Hepatic stellate cell (primary cell): ENCODE results near the gene TMPRSS9.
"Not testable (repeated sequence)": the region's sequence is repeated elsewhere in the genome, so short reads cannot be mapped to it uniquely, and the experiment has no call there.

ENCODE experiments used
- DNase-seq: peaks from one replicate; pipeline ENCODE4 v3.0.0; 2011; ENCODE audit warnings: low spot score

Gene TMPRSS9

DNA sequence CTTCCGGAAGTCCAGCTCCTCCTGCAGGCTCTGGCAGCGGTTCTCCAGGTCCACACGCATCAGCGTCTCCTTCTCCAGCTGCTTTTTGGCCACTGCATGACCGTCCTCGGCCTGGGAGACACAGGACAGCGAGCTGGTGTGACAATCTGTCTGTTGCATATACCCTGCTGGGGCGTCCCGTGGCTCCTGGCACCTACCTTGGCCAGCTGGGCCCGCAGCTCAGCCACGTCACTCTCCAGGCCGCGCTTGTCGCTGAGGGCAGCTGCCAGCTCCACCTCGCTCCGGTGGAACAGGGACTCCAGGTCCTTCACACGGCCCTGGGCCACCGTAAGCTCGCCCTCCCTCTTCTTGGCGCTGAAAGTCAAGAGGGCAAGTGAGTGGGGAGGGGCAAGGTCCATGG lies 78.1 kb downstream of the TMPRSS9 start:
- DNase-seq: no peak

DNA sequence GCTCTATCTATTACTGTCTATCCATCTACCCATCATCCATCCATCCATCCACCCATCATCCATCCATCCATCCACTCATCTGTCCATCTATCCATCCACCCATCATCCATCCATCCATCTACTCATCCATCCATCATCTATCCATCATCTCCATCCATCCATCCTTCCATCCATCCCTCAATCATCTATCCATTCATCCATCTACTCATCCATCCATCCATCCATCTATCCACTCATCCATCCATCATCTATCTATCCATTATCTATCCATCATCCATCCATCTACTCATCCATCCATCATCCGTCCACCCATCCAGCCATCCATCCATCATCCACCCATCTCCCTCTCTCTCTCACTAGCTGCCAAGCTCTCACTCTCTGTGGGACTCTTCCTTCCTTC lies 80.5 kb downstream of the TMPRSS9 start:
- DNase-seq: no peak

DNA sequence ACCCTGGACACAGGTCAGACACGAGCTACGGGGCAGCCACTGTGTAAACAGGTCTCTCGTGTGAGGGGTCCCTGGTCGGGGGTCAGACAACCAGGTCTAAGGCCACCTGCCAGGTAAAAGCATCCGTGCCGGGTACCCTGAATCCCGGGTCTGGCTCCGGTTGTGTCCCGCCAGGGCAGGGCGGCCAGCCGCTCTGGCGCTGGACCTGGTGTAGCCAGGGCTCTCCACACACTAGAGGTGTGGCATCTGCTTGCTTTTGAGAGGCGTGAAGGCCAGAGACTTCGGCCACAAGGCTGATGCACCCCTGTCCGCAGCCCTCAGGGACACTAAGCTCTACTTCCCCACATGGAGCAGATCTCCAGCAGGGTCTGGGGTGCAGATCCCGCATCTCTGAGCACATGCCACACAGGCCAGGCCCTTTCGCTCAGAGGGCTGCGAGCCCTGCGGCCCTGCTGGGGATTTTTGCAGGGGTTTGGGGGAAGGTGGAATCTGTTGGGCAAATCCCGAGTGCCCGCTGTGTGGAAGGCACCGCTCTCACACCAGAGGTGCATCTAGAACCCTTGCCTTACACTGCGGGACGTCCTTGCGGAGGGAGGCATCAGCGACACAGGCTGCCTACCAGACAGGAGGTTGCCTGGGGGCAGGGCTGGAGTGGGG lies 81.2 kb downstream of the TMPRSS9 start:
- no peak for DNase-seq

DNA sequence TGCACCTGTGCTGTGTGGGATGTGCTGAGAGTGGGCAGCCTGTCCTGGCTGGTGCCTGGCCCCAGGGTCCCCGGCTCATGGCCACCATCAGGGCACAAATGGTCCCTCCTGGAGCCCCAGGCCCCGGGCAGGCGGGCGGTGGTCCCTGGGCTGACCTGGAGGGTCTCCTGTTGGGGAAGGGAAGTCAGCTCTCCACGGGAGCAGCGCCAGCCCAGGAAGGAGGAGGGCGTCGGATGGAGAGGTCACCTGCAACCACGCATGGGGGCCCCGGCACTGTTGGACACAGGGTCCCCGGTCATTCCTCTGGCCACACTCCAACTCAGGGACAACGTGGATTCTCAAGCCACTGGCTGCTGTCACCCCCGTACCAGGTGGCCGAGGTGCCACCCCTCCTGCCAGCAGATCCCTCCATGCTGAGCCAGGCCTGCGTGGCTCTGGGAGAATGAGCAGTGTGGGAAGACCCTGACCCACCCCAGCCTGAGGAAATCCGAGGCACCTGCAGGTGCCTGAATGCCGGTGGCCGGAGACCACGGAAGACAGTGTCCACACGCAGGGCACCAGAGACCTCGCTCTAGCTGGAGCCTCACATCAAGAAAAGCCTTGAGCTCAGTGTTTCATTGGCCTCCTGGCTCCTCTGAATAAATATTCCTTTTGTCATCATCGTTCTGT lies 83.2 kb downstream of the TMPRSS9 start:
- no peak for DNase-seq

DNA sequence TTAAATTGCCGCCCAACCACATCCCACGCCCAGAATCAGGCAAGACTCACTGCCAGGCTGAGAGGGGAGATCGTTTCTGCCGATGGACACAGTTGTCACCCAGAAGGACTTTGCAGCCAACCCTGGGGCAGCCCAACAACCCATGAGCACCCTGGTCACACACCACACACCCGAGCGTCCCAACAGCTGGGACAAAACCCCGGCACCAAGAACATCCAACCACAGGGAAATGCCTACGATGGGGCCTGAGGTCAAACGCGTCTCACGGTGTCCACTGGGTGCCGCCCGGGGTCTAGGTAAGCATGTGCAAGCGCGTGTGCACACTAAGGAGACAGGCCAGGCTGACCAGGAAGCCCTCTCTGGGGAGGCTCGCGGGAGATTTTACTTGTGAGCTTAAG lies 83.7 kb downstream of the TMPRSS9 start:
- DNase-seq: no peak

DNA sequence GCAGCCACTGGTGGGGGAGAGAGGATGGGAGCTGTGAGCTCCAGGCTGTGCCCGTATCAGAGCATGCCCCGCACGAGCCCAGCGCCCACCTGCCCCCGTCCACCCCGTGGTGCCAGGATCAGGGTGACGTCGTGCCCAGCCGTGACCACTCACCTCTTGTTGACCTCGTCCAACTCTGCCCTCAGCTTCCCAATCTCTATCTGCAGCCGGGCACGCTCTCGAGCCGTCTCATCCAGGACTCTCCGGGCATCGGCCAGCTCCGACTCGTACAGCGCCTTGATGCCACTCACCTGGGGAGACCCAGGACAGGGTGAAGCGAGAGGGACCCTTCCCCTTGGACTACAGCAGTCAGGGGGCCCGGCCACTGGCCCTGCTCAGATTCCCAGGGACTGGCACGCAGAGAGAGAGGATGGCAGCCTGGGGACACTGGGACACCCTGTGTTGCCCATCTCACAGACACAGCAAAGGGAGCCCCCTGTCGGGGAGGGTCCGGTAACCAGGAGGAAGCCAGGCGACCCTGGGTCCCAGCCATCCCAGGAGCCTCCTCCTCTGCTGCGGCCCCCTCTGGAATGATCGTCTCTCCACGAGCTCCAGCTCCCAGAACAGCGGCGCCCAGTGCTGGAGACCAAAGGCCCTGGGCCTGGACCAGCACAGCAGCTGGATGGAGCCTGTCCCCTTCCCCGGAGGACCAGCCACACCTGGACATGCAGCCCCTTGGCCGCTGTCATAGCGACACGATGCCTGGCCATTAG lies 84.4 kb downstream of the TMPRSS9 start:
- DNase-seq: no peak

DNA sequence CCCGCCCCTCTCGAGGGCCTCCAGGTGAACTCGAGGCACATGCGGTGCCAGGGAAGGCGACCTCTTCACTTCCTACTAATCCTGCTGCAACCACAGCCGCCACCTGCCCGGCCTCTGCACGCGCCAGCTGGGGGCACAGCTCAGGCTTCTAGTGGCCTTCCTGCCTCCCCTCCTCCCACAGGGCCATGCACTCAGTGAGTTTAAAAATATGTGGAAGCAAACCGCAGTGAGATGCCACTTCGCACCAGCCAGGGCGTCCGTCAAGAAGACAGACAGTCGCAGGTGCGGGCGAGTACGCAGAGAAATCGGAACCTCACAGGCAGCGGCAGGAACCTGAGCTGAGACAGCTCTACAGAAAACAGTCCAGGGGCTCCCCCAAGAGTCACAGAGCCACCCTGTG lies 86.3 kb downstream of the TMPRSS9 start:
- DNase-seq: no peak

DNA sequence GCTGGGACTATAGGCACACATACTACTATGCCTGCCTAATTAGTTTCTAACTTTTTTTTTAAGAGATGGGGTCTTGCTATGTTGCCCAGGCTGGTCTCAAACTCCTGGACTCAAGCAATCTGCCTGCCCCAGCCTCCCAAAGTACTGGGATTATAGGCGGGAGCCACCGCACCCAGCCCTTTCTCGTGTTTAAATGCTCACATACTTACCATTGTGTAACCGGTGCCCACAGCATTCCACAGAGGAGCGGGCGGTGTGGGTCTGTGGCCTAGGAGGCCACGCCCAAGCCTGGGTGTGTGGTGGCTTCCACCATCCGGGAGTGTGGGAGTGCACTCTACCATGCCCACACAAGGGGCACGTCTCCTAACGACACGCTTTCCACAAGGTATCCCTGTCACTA lies 89.0 kb downstream of the TMPRSS9 start:
- no peak for DNase-seq

DNA sequence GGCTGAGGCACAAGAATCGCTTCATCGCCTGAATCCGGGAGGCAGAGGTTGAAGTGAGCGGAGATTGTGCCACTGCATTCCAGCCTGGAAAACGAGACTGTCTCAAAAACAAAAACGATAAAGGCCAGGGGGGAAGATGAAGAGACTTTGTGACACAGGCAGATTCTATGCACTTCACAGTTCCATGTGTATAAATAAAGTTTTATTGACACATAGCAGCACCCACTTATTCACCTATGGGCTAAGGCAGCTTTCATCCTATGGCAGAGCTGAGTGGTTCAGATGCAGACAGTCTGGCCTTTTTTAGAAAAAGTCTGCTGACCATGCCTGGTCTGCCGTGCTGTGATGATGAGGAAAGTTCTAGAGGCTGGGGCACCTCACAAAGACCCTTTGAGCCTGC lies 91.1 kb downstream of the TMPRSS9 start:
- no peak for DNase-seq

DNA sequence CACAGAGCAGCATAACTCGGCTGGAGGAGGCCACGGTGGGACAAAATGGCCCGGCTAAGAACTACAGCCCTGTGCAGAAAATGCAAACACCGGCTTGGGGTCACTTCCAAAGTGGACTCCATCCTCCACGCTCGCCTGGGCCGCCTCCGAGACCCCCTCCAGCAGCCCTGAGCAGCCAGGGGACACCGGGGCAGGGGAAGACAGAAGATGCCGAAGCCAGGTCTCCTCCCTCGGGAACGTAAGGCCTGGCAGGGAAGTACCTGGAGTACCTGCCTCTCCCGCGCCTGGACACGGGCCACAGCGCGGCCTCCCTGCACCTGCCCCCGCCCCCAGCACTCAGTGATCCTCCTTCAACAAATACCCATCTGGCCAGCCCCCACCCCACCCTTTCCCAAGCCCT lies 91.7 kb downstream of the TMPRSS9 start:
- DNase-seq: no peak

DNA sequence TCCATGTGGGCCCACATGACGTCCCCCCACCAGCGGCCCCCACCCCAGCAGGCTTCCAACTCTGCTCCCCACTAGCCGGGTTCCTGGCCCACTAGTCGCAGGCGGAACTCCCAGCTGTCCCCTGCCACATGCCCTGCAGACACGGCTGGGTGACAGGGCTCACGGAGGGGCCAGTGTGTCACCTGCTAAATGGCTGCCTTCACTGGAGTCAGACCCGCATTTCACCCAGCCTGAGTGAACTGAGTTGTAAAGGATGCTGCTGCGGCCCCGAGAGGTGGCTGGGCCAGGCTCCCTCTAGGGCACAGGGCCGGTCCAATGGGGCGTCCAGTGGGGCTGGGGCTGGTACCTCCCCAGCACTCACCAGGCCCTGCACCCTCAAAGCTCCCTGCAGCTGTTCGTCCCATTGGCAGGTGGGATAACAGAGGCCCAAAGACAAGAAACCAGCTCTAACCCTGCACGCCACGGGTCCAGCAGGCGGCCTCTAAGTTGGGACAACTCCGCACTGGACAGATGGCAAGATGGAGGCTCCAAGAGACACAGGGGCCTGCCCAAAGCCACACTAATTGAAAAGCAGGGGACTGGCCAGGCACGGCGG lies 93.5 kb downstream of the TMPRSS9 start:
- no peak for DNase-seq

DNA sequence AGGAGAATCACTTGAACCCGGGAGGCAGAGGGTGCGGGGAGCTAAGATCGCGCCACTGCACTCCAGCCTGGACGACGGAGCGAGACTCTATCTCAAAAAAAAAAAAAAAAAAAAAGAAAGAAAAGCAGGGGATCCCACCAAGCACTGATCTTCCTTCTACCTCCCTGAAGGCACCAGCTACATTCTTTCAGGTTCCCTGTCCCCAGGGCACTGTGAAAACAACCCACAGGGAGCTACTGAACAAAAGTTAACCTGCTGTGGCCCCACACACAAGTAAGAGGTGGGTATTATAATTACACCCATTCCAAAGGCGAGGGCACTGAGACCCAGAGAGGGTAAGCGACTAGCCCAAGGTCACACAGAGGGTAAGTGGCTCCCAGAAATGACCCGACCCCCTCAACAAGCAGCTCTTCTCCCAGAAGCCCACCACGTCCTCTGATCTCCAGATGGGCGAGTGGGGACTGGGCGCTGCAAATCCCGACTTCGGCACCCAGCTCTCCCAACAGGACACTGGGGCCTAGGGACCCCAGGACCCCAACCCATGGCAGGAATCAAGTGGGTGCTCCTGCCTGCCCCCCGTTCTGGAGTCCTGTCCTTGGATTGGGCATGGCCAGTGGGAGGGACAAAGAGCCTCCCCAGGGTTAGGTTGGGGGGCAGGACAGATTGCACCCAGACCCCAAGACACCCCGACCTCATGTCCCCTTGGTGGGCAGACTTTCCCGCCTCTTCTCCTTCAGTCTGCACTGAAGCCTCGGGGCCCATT lies 94.3 kb downstream of the TMPRSS9 start:
- DNase-seq: no peak

DNA sequence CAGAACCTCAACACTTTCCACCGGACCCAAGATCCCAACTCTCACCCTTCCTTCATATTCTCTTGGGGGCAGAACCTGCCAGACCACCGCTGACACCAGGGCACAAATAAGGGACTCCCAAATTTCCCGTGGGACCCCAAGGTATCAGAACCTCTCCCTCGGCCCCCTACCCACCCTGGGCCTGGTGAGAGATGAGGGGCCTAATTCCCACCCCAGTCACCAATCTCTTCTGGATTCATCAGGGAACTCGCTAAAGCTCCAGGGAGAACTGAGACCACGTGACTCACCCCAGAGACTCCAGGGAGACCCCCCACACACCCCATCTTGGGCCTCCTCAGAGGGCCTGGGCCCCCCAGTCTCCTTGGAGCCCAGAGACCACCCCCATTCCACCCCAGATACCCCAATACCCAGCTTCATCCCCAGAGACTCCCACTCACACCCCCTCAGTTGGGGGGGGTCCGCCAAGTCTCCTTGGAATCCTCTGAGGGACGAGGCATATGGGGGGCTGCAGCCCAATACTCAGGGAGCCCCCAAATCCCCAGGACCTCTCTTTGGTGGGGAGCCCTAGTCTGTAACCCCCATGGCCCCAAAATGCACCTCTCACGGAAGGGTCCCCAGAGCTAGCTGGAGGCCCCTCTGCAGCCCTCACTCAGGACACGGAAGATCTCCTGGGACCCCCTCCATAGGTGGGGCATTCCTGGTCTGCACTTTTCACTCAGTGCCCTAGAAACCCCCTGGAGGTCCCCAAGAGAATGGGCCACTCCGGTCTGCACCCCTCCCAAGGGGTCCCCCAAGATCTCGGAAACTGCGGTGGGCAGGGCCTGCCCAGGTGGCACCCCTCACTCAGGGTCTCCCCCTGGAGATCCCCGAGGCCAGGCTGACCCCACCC lies 95.1 kb downstream of the TMPRSS9 start:
- no peak for DNase-seq

DNA sequence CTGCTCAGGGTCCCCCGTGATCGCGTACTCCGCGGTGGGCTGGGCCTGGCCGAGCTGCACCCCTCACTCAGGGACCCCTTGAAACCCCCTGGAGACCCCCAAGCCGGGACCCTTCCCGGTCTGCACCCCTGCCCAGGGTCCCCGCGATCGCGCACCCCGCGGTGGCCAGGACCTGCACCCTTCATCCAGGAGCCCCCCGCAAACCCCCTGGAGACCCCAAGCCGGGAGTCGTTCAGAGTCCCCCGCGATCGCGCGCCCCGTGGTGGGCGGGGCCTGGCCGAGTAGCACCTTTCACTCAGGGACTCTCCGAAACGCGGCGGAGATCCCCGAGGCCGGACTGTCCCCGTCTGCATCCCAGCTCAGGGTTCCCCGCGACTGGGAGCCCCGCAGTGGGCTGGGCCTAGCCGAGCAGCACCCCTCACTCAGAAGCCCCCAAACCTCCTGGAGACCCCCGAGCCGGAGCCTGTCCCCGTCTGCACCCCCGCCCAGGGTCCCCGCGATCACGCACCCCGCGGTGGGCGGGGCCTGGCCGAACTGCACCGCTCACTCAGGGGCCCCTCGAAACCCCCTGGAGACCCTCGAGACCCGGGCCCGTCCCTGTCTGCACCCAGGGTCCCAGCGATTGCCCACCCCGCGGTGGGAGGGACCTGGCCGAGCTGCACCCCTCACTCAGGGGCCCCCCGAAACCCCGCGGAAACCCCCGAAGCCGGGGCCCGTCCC lies 95.9 kb downstream of the TMPRSS9 start:
- DNase-seq: peak; percentile 68

DNA sequence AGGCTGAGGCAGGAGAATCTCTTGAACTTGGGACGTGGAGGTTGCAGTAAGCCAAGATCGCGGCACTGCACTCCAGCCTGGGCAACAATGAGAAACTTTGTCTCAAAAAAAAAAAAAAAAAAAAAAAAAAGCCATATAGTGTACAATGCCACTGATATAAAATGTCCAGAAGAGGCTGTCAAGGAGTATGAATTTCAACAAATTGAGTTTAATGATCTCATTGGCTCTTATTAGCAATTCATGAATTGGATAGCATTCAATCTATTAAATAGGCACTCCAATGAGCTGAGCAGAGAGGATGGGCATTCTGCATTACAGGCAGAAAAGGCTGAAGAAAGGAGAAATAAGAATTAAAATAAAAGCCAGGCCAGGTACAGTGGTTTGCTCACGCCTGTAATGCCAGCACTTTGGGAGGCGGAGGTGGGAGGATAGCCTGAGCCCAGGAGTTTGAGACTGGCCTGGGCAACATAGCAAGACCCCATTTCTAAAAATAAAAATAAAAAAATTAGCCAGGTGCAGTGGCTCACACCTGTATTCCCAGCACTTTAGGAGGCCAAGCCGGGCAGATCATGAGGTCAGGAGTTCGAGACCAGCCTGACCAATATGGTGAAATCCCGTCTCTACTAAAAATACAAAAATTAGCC lies 97.5 kb downstream of the TMPRSS9 start:
- no peak for DNase-seq

DNA sequence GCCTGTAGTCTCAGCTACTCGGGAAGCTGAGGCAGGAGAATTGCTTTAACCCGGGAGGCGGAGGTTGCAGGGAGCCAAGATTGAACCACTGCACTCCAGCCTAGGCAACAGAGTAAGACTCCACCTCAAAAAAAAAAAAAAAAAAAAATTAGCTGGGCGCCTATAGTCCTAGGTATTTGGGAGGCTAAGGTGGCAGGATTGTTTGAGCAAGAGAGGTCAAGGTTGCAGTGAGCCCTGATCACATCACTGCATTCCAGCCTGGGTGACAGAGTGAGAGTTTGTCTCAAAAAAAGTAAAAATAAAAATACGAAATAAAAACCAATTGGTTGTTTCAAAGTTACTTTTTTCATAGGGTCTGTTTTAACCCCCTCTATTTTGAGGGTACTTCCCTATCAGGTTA lies 98.0 kb downstream of the TMPRSS9 start:
- no peak for DNase-seq

DNA sequence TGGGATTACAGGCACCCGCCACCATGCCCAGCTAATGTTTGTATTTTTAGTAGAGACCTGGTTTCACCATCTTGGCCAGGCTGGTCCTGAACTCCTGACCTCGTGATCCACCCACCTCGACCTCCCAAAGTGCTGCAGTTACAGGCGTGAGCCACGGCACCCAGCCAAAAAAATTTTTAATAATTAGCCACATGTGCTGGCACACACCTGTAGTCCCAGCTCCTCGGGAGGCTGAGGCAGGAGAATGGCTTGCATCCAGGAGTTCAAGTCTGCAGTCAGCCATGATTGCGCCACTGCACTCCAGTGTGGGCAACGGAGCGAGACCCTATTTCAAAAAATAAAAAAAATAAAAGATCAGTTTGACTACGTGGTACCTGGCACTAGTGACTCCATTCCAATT lies 98.7 kb downstream of the TMPRSS9 start:
- DNase-seq: not testable (repeated sequence)

DNA sequence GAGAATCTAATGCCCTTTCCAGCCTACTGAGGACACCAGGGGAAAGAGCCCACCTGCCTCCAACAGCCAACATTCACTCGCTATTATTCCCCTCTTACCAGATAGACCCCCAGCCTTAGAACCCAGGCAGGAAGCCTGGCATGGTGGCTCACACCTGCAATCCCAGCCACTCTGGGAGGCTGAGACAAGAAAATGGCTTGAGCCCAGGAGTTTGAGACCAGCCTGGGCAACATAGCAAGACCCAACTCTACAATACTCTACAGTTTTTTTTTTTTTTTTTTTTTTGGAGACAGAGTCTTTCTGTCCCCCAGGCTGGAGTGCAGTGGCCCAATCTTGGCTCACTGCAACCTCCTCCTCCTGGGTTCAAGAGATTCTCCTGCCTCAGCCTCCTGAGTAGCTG lies 100.2 kb downstream of the TMPRSS9 start:
- no peak for DNase-seq

DNA sequence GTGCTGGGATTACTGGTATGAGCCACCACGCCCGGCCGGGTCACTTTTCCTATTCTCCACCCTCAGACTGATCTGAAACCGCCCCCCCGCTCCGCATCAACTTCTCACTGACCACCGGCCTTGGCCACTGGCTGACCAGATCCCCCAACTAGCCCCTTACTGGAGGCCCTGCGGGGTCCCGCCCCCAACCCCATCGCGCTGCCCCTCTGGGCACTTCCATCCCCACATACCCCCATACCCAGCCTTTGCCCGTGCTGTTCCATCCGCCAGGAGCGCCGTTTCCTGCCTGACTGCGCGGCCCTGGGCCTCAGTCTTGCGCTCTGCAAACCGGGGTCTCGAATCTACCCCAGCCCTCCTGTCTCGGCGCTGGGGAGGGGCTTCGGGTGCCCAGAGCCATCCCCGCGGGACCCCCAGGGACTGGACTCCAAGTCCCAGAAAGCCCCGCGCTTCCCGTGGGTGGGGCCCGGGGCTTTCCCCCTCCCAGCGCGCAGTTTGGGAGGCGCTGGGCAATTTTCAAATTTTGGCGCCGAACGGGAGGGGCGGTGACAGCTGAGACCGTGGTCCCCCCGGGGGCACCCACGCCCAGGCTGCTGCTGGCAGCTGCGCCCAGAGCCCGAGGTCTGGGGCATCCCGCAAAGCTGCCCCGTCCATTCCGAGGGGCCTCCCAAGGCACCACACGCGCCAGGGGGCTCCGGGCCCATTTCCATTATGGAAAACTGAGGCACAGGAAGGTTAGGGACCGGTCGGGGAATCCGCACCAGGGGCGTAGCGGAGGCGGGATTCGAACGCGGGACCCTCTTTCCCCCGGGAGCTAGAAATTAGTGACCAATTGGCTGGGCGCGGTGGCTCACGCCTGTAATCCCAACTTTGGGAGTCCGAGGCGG lies 101.9 kb downstream of the TMPRSS9 start:
- peak; percentile 78 for DNase-seq
